Tongue (tissue), 2 donors: Measurements from ENCODE around the gene DCDC1. TPM values are rescaled to one million over a fixed set of nuclear protein-coding genes. Genes with fewer than 3 reads are reported as not detected.

Experiments
- DNase-seq: peaks from one replicate; pipeline ENCODE4 v3.0.0-alpha.2; 2015
- total RNA-seq: library from RNA; depleted of rRNA; stranded (reverse); fragments of >200 nt; gene quantifications from one replicate; pipeline ENCODE4 v1.2.3, GENCODE V29; 2014

The DCDC1 gene, protein sequence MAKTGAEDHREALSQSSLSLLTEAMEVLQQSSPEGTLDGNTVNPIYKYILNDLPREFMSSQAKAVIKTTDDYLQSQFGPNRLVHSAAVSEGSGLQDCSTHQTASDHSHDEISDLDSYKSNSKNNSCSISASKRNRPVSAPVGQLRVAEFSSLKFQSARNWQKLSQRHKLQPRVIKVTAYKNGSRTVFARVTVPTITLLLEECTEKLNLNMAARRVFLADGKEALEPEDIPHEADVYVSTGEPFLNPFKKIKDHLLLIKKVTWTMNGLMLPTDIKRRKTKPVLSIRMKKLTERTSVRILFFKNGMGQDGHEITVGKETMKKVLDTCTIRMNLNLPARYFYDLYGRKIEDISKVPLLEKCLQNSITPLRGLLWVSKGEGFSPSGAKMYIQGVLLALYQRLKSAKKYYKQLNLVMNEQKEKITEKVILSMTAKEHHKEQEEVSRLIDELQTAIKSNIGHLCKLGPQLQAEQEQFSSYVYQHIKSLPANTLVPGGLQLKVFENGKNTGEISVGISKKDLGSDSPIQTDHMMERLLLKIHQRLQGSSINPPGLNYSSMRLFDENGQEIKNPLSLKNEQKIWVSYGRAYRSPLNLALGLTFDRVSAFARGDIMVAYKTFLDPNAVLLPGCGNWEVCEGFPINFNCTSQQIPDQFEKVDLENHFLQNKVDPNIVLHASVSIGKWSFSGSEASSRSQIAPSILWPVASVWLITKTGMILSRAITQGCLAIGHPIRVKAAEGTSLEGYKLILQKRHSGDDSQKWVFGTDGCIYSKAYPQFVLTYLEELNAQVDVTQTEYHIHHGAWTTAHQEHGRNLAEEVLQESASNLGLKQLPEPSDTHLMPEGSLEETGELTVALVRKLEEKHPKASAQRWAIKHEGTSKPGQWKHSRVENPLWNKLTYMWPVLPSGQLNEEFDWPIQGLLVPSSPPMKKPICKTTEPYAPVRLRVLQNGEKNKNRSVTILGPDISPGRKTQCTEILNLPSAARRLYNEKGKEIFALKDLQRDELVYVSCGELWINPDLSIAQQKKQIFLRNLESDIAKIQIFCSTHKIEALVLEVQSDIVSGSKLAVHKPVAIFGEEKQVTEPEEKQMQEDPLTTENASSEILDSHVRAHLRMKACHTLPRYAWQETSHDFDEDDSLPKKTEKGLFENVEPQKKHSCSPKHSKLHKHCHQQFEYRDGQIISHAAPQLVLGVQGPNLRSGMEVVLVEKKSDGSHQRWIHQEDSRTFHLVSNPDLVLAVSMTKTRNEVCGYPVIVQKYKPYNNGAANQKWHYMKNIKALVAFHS (N-terminal part only)
- 0.62 TPM for total RNA-seq

DNA sequence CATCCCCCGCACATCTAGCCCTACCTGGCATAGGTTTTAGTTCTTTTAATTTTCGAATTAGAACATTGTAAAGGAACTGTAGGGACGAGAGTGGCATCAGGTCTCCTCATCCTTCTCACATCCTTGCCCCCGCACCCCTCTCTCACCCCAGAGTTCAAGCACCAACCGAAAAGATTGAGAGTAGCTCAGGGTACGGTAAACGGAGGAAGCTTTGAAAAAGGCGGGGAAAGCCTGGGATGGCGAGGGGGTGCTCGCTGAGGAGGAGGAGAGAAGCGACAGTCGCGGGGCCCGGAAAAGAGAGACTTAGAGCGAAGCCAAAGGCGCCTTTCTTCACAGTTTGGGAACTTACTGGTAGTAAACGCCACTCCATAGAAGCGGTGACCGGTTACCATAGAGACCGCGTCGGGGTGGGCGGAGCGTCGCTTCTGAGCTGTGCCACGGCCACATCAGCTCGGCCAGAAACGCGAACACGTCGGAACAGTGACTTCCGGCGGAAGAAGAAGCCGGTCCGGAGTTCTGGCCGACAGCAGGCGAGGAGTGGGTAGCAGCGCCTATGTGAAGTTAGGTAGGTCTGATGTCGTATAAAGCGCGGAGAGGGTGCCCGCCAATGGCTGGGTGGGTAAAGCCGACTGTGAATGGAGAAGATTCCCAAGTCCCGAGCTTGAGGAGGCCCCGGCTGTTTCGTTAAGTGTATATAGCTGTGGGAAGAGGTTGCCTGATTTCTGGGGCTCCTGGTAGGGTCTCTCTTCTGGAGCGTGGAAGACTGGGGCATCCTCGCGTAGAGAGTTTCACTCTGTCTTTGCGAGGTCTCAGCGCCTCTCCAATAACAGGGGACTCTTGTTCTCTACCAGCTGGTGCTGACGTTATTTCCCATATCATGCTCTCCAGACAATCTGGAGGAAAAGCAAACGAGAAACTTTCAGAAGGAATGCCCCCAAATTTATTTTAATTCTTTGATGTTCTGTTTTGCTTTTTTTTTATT is at the start of gene DCDC1, which contains the start of gene DNAJC24:
Gene DCDC1, minus strand, starts transcription at position 392 of the 982 bp plus-strand sequence. CDS start 41,459 bp downstream, outside the sequence.
Gene DNAJC24, plus strand, starts transcription at position 513 of the 982 bp plus-strand sequence. CDS start 889 bp downstream, outside the sequence.
- peak; percentile 97 for DNase-seq

DNA sequence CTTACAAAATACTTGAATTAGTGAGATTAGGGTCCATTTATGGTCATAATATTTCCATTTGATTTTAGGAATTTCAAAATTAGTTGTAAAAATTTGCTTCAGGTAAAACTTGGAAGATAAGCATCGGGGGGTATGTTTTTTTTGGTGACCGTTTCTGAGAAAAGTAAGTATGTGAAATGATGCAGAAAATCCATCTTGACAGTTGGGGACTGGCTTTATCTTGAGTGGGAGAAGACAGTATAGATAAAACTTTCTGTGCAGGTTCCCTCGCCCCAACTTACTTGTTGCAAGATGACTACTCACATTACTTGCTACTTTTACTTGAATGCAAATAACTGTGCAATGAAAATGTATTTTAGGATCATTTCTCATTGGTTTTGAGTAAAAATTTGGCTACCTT is 49.6 kb upstream of the DCDC1 start:
- DNase-seq: no peak

DNA sequence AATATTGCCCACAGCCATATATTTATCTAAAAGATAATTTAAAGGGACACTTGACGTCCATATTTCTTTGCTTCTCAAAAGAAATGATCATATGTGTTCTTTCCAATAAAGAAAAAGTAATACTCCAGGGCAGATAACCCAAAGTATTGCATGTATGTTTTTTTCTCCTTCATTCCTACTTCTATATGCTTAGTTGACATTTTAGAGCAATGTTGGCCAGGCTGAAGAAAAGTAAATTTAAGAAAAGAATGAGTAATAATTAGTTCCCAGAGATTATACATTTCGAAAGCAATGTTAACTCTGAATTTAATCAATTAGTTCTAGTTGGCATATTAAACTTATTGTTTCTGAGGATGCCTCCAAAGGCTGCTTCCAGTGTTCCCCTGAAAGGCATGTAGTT is 48.3 kb upstream of the DCDC1 start:
- no peak for DNase-seq

DNA sequence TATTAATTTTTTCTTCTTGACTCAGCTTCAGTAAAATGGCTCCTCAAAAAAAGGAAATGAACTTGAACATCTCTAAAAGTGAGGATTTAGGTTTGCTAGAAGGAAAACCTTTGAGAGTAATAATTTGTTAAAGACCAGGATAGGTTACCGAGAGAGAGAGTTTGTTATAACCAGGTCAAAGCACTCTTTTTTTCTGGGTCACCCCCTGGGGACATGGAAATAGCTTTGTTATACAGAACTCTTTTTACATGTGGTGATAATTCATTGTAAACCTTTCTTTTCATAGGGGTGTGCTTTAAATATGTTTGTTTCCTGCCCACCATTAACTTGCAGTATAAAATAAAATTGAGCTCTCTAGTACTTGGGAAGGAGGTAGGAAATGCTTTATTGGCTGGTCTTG is 47.8 kb upstream of the DCDC1 start:
- DNase-seq: no peak

DNA sequence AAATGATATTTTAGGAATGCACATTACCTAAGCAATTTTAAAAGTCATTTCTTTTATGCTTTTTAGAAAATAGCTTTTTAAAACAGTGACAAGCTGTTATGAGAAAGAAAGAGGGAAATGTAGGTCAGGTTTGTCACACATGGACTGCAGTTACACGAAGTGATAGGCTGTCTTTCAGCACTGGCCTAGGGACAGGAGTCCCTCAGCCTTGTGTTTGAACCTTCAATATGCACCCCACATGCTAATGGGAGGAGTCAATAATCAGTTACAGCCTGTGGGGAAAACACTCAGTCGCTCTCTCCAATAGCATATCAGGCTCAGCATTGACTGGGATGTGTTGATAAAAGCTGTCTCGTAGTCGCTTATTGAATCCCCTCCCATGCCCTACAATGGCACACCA is 45.9 kb upstream of the DCDC1 start:
- no peak for DNase-seq

DNA sequence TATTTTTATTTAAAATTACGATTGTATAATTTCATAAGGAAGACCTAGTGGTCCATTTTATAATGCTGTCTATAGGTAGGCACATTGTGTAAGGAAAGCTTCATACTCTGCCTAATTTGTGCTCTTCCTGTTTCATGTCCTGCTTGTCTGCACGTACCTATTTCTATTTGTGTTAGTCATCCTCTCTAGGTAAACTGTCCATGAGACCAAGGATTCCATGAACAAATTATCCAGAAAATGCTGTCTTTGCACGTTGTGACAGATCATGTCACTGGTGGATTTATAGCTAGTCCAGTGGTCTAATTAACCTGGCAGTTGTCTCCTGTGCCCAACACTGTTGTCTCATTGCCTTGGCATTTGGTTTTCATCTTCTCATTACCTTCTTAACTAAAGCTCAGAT is 44.8 kb upstream of the DCDC1 start:
- DNase-seq: no peak

DNA sequence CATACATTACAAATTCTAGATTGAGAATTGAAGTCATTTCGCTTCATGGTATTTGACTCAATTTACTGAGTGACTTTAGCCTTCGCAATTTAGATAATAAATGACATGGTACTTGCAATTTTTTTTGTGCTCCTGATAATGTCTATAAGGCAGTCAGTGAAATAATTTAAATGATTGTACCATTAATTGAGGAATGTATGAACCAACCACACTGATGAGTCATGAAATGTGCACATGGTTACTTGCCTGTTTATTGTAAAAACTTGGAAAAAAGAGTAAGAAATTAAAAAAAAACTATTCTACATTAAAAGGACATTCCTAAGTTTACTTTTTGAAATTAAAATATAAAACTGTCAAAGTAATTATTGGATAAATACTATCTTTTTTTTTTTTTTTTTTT is 43.4 kb upstream of the DCDC1 start:
- DNase-seq: no peak

DNA sequence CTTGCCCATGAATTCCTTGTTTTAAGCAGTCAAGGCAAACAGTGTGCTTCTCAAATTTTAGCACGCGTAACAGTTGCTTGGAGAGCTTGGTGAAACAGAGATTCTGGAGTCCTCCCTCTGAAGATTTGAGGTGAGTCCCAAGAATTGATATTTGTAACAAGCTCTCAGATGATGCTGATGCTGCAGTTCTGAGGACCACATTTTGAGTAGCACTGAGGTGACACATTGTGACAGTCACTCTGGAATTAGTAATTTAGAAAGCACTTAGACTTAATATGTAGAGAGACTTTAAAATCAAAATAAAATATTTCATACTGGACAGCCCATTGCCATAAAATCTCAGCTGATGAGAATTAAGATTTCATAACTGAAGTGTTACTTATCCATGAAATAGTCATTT is 38.7 kb upstream of the DCDC1 start:
- no peak for DNase-seq

DNA sequence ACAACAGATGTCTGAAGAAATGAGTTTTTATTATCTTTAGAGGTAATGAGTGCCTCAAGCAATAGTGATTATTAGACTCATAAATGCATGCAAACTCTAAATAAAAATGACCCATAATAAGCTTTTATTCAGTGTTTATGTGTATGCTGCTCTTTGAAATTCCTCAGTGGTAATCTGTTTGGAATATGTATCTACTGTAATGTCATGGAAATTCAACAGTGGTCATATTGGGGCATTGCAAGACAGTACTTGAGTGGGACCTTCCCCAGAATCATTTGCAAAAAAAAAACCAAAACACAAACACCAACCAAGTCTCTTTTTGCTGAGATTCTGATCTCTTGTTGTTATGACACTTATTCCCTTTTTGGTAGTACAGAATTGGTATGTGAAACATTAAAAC is 35.1 kb upstream of the DCDC1 start:
- no peak for DNase-seq

DNA sequence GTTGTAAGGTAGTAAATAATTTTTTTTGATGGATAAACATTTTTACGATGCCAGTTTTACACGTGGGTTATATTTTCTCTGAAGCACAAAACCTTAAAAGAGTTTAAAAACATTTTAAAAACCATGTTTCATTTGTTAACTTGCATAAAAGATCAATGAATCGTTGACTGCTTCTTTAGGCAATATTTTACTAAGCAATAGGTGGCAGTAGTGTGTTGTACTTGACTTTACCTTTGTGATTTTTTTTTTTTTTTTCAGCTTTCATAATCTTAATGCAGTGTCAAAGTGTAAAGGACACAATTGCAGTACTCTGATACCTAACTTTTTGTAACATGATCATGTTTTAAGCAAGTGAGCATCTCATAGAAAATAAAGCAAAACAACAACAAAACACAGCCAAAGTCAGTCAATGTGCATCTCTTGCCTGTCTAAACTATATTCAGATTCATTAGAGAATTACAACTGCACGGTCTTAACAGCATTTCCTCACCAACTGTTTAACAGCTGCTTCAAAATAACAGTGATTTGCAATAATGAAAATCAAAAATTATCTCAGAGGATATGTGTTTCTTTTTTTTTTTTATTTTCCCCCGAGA is 27.8 kb upstream of the DCDC1 start:
- peak; percentile 24 for DNase-seq

DNA sequence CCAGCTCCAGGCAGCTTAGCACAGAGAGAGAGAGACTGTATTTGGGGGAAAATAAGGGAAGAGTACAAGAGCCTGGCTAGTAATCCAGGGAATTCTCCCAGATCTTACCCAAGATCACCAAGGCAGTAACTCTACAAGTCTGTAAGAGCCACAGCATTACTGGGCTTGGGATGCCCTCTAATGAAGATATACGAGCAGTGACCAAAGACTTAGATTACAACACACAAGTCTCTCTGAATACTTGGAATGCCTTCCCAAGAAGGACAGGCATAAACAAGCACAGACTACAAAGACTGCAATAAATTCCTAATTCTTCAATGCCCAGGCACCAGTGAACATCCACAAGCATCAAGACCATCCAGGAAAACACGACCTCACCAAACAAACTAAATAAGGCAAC is 17.8 kb upstream of the DCDC1 start:
- DNase-seq: no peak

DNA sequence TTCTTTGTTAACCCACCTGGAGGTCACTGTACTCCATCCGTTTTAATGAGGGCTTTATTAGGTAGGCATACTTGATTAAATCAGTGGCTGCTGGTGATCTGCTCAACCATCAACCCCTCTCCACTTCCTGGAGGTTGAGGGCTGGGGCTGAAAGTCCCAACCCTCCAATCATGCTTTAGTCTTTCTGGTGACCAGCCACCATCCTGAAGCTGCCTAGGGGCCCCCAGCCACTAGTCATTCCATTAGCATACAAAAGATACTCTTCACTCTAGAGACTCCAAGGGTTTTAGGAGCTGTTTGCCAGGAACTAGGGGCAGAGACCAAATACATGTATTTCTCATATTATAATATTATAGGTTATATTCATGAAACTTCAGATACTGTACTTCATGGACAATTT is 13.6 kb upstream of the DCDC1 start:
- no peak for DNase-seq

DNA sequence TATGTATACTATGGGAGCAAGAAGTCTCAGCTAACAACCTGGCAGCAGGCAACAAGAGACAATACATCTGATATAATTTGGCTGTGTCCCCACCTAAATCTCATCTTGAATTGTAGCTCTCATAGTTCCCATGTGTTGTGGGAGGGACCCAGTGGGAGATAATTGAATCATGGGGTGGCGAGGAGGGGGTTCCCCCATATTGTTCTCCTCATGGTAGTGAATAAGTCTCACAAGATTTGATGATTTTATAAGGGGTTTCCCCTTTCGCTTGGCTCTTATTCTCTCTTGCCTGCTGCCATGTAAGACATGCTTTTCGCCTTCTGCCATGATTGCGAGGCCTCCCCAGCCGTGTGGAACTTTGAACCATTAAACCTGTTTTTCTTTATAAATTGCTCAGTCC is 6.3 kb upstream of the DCDC1 start:
- no peak for DNase-seq

DNA sequence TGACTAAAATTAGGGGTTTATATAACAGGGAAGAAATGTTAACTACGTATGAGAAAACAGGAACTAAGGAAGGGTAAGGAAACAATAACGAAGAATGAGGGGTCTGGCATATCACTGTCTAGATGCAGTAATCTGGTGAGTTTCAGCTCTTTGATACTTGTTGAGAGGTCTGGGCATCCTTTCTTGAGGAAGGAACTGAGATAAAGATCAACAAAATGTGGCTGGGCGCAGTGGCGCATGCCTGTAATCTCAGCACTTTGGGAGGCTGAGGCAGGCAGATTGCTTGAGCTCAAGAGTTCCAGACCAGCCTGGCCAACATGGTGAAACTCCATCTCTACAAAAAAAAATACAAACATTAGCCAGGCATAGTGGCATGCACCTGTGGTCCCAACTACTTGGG is 2.7 kb downstream of the DCDC1 start:
- no peak for DNase-seq

DNA sequence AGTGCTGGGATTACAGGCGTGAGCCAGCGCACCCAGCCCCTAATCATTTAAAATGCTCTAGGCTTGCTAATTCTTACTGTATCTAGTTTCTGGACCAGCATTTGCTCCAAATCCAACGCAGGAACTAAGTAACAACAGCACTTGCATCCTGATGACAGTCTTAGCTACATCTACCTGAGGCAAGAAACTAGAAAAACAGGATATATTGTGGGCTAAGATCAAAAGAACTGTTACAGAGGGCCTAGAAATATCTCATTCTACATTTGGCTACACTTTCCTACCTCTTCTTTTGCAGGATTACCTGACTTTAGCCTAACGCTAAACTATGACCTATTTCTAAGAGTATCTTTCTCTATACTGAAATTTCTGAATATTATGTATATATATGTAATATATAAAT is 7.8 kb downstream of the DCDC1 start:
- DNase-seq: no peak

DNA sequence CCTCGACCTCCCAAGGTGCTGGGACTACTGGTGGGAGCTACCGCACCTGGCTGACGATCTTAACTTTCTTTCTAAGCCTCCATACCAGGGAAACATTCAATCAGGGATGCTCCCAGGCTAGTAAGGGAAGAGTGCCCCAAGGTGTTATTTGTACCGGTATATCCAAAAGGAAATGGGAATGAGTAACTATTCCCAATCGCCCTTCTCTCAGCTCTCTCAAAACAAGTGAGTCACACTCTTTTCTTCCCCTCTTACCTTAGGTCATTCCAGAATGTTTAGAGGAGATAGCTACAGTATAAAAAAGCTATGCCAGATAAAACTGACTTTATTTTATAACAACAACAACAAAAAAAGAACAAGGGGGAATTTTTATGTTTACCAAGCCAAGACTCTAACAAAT is 13.7 kb downstream of the DCDC1 start:
- DNase-seq: no peak

DNA sequence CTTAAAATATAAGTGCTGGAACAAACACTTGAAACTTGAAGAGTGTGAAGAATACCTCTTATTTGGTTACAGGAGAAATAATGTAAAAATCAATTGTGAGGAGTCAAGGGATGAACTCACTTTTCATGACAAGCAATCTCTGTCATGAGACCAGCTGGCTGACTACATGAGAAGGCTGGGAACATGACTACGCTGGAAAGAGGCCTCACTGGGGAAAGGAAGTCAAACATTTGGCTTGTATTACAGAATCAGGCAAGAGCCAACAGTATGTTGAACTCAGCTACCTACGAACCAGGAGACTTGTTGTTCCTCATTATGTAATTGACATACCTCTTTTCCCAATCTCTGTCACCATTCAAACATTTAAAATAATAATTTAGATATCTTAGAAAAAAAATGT is 14.4 kb downstream of the DCDC1 start:
- peak; percentile 18 for DNase-seq

DNA sequence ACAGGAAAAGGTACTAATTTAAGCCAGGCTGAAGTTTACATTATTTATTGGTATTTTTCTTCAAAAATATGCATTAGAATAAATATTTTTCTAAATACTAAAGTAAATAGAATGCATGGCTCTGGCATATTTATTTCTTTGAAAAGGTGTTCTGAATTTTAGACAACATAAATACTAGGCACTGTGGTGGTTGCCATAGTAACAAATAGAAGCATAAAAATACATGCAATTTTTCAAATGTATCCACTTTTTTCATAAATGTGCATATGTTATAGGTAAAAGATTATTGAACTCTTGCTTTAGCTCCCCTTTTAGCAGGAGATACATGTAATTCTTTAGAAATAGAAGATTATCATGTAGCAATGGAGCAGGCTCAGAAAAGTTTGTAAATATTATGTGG is 18.4 kb downstream of the DCDC1 start:
- no peak for DNase-seq

DNA sequence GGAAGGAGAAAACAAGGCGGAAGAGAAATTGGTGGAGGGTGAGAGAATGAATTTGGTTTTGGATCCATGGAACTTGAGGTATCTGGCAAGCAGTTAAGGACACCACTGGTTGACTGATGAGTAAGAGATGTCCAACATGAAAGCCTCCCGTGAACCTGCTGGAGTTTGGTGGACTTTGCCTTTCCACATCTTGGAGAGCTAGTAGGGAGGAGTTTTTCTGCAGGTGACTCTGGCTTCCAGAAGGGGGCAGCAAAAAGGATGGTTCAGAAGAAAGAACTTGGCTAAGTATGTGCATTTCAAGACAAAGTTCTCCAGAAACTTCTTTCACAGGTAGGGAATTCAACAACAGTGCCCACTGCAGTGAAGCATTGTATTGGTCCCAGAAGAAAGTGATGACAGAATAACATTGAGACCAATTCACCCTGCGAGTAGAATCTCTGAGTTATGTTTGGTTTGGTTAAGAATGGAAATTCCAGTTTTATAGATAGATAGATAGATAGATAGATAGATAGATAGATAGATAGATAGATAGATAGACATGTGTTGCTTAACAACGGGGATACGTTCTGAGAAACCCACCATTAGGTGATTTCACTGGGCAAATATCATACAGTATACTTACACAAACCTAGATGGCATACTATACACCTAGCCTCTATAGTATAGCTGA is 28.5 kb downstream of the DCDC1 start:
- peak; percentile 6 for DNase-seq

DNA sequence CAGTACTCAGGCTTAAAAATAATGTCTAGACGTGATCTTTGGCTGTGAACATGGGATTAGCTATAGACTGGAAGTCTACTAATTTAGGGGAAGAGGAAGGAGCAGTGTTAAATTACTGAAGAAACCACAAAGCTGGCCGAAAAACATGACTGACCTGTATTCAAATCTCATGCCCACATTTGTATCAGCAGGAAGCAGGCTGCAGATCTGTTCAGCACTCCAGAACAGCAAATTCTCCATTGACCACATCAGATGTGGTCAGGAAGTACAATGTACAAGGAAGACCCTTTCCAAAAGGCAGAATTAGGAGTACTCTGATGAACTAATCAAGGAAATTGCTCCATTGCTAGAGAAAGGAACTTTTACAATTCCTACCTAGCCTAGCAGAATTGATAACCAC is 31.7 kb downstream of the DCDC1 start:
- DNase-seq: no peak
